Left renal pelvis (tissue), 4 donors: ENCODE results near the gene MSI2. TPM values are rescaled to one million over a fixed set of nuclear protein-coding genes. Genes with fewer than 3 reads are reported as not detected.

Experiments used
- DNase-seq, 4 donors: peaks; one replicate each; pipeline ENCODE4 v3.0.0-alpha.2; 2013; ENCODE audit warnings: low read depth in 4 of 4, low spot score in 3 of 4
- polyA plus RNA-seq, 4 donors: library from polyadenylated mRNA; unstranded; fragments of 120-200 nt; gene quantifications; one replicate each; pipeline ENCODE4 v1.2.1, GENCODE V29; 2013; ENCODE audit not compliant: insufficient read length in 4 of 4

MSI2 gene
- polyA plus RNA-seq, 4 donors: 46.8 to 107 (median 97.2) TPM

GRCh38 chr17:57245786-57246185 lies 10.5 kb upstream of the MSI2 start:
- no peak for DNase-seq

GRCh38 chr17:57246257-57246656 lies 10.1 kb upstream of the MSI2 start:
- DNase-seq: no peak

GRCh38 chr17:57247261-57247660 lies 9.1 kb upstream of the MSI2 start:
- no peak for DNase-seq

- DNase-seq: no peak
These were observed 8.4 kb upstream of the MSI2 start for GRCh38 chr17:57247913-57248312.

GRCh38 chr17:57249520-57249919 lies 6.8 kb upstream of the MSI2 start:
- no peak for DNase-seq

- no peak for DNase-seq
These were observed 5.0 kb upstream of the MSI2 start for GRCh38 chr17:57251211-57251787.

GRCh38 chr17:57253362-57254065 lies 2.8 kb upstream of the MSI2 start:
- no peak for DNase-seq

- DNase-seq: no peak
These were observed 1.0 kb upstream of the MSI2 start for GRCh38 chr17:57255182-57255775.

- no peak for DNase-seq
These were observed 387 bp downstream of the MSI2 start for GRCh38 chr17:57256708-57257112.

- no peak for DNase-seq
These were observed 1.0 kb downstream of the MSI2 start for GRCh38 chr17:57257195-57257894.

- no peak for DNase-seq
These were observed 1.9 kb downstream of the MSI2 start for GRCh38 chr17:57257895-57258851.

- DNase-seq: no peak
These were observed 3.0 kb downstream of the MSI2 start for GRCh38 chr17:57259306-57259705.

- no peak for DNase-seq
These were observed 3.5 kb downstream of the MSI2 start for GRCh38 chr17:57259817-57260216.

GRCh38 chr17:57260325-57261083 lies 4.2 kb downstream of the MSI2 start:
- no peak for DNase-seq

- no peak for DNase-seq
These were observed 4.8 kb downstream of the MSI2 start for GRCh38 chr17:57261084-57261461.

- no peak for DNase-seq
These were observed 6.2 kb downstream of the MSI2 start for GRCh38 chr17:57262557-57262956.

- DNase-seq: no peak
These were observed 7.9 kb downstream of the MSI2 start for GRCh38 chr17:57264250-57264649.

- DNase-seq: no peak
These were observed 8.5 kb downstream of the MSI2 start for GRCh38 chr17:57264776-57265175.

GRCh38 chr17:57266902-57267311 lies 10.6 kb downstream of the MSI2 start:
- DNase-seq: no peak

- DNase-seq: no peak
These were observed 11.9 kb downstream of the MSI2 start for GRCh38 chr17:57268181-57268580.
